SKM-1 (cell line): ENCODE measurements around the gene RUNDC3A.
"Not testable (repeated sequence)": the region's sequence is repeated elsewhere in the genome, so short reads cannot be mapped to it uniquely, and the experiment has no call there.

Experiments used
- DNase-seq: peaks from one replicate; lab custom pipeline; 2025; ENCODE audit not compliant: unreplicated experiment; lab: John Stamatoyannopoulos, UW

The RUNDC3A gene

DNA sequence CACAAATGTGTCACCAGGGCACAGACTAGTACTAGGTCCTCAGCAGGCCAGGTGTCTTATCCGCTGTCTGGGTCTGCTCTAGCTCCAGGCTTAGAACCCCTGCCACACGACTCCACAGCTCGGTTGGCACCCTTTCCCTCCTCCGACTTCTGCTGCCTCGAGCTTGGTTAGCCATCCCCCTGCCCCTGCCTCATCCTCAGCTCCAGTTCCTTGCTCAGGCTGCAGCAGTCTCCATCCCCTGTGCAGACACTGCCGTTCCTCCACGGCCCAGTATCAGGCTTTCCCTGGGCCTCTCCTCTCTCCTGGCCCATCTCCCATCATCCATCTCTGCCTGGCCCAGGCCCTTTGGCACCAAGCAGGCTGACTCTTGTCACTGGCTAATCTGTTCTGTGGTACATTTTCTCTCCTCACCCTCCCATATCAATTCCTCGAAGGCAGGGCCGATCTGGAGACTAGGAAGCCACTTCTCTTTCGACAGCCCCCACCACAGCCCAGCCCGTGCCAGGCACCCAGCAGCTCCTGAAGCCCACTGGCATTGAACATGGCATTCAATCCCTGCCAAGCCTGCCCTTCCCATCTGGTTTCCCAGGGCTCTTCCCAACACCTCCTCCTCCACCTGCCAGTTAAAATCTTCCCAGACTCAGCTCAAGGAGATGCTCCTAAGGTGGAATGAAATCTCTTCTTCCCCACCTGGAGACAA, 35.3 kb downstream of the RUNDC3A start:
- DNase-seq, result no peak

DNA sequence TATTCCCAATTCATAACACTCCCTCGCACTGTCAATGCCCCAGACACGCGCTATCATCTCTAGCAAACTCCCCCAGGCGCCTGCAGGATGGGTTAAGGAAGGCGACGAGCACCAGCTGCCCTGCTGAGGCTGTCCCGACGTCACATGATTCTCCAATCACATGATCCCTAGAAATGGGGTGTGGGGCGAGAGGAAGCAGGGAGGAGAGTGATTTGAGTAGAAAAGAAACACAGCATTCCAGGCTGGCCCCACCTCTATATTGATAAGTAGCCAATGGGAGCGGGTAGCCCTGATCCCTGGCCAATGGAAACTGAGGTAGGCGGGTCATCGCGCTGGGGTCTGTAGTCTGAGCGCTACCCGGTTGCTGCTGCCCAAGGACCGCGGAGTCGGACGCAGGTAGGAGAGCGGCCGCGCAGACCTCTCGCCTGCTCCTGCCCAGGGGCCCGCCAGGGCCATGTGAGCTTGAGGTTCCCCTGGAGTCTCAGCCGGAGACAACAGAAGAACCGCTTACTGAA, 36.6 kb downstream of the RUNDC3A start, which contains the start of gene GRN:
Gene GRN (plus strand): TSS at position 364 of the 515 bp plus-strand sequence. CDS start 3,863 bp downstream, outside the sequence.
- DNase-seq, result peak; percentile 97

DNA sequence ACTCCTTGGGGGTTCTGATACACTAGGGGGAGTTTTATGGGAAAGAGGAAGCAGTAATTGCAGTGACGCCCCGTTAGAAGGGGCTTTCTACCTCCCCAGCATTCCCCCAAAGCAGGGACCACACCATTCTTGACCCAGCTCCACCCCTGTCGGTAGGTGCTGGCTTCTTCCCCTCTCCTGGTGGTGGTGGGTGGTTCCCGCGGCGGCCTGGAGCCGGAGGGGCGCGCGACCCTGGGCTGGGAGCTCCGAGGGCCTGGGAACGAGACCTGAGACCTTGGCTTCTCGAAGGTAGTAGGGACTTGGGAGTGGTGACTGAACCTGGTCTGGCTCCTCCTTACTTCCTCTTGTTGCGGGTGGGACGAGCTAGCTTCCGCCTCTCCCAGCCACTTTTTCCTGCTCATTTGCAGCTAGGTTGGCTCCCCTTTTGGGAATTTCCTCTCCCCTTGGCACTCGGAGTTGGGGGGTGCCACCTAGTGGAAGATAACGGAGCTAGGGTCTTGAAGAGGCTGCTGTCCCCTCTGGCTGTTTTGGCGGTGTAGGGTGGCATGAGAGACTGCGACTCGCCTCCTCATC, 37.1 kb downstream of the RUNDC3A start:
- DNase-seq, result peak; percentile 39

DNA sequence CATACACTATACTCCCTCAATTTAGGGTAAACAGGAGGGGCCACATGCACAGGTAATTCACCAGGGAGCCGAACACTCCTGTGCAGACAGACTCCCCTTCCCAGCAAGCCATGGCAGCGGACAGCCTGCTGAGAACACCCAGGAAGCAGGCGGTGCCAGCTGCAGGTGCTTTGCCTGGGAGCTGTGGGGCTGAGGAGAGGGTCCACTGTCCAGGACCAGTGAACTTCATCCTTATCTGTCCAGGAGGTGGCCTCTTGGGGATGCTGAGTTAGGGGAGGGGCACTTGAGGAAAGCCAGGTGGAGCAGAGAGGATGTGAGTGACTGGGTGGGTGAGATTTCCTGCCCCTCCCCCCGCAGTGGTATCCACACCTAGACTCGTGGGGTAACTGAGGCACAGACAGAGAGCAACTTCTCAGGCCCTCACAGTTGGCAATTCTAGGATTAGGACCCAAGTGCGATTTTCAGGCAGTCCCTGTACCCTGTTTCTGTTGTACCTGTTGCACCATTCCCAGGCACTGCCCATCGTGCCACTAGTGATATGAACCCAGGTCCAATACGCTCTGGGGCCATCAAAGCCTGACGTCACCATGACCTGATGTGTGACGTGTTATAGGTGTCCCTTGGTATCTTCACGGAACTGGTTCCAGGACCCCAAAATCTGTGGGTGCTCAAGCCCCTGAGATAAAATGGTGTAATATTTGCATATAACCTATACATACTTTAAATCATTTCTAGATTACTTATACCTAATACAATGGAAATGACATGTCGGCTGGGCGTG, 37.9 kb downstream of the RUNDC3A start:
- no peak for DNase-seq

DNA sequence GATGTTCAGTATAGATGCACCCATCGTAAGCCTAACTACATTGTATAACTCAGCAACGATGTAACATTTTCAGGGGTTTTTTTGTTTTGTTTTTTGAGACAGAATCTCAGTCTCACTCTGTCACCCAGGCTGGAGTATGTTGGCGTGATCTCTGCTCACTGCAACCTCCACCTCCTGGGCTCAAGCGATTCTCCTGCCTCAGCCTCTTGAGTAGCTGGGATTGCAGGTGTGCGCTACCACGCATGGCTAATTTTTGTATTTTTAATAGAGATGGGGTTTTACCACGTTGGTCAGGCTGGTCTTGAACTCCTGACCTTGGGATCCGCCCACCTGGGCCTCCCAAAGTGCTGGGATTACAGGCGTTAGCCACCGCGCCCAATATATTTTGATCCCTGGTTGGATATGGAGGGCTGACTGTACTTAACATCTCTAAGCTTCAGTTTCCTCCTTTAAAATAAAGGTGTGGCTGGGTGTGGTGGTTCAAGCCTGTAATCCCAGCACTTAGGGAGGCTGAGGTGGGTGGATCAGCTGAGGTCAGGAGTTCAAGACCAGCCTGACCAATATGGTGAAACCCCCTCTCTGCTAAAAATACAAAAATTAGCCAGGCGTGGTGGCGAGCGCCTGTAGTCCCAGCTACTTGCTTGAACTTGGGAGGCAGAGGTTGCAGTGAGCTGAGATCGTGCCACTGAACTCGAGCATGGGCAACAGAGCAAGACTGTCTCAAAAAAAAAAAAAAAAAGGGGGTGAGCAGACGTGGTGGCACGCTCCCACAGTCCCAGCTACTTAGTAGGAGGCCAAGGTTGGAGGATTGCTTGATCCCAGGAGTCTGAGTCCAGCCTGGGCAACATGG, 39.0 kb downstream of the RUNDC3A start:
- DNase-seq, result not testable (repeated sequence)

DNA sequence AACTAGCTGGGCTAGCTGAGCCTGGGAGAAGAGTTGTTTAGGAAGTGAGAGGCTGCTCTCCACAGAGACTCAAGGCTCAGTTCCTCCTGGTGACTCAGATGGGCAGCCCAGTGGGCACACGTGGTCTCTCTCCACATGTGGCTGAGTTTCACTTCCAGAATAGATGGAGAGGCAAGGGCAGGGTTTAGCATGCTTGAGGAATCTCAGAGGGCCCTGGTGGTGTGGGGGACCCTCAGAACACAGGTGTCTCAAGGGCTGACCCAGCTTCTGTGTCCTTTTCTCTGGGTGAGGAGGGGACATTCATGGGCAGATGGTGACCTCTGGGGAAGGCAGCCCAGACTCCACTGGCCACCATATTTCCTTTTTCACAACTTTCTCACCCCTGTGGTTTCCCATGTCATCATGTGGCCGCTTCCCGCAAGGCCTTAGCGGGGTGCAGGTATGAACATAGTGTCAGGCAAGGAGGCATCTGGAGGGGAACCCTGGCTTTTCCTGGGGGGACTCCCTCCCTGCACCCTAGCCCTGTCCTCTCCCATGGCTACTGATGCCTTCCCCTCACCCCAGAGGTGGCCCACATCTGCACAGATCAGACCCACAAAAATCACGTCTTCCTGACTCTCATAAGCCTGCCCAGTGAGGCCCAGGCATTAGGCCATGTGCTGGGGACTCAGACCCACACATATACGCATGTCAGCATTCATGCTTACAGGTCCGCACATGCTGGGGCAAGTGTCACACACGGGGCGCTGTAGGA, 40.0 kb downstream of the RUNDC3A start:
- DNase-seq, result peak; percentile 84

DNA sequence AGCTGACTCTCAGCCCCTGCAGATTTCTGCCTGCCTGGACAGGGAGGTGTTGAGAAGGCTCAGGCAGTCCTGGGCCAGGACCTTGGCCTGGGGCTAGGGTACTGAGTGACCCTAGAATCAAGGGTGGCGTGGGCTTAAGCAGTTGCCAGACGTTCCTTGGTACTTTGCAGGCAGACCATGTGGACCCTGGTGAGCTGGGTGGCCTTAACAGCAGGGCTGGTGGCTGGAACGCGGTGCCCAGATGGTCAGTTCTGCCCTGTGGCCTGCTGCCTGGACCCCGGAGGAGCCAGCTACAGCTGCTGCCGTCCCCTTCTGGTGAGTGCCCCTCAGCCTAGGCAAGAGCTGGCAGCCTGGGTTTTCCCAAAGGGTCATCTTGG, 40.6 kb downstream of the RUNDC3A start:
- DNase-seq, result no peak

DNA sequence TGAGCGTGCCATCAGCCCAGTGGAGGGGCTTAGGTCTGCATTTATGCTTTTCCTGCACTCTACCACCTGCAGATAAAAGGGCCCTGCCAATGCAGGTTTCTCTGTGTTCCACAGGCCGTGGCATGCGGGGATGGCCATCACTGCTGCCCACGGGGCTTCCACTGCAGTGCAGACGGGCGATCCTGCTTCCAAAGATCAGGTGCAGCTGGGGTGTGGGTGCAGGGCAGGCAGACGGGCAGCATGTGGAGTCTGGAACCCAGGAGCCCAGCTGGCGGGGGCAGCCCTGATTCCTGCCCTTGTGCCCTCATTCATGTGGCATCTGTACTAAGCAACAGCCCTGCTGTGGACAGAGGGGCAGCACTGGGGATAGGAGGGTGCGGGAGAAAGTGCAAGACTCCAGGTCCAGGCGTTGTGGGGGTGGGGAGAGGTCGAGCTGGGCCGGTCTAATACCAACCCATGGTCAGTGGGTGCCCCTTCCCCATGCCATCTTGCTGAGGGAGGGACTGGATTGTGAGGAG, 41.2 kb downstream of the RUNDC3A start:
- no peak for DNase-seq

DNA sequence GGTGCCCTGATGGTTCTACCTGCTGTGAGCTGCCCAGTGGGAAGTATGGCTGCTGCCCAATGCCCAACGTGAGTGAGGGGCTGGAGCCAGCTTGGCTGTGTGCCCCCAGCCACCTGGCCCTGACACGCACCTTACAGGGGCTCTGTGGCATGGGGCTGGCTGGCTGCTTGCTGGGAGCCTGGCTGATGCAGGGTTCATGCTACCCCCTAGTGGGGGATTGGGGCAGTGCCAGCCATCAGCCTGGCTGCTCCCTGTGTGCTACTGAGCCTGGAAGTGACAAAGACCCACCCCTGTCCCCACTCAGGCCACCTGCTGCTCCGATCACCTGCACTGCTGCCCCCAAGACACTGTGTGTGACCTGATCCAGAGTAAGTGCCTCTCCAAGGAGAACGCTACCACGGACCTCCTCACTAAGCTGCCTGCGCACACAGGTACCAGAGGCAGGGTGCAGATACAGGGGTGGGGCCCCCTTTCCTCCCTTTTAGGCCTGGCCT, 42.4 kb downstream of the RUNDC3A start:
- no peak for DNase-seq

DNA sequence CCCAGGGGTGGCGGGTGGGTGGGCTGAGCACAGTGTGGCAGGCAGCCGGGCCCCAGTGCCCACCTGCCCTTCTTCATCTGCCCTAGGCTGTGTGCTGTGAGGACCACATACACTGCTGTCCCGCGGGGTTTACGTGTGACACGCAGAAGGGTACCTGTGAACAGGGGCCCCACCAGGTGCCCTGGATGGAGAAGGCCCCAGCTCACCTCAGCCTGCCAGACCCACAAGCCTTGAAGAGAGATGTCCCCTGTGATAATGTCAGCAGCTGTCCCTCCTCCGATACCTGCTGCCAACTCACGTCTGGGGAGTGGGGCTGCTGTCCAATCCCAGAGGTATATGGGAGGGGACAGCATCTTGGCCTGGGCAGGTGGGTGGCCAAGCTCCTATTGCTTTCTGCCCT, 43.1 kb downstream of the RUNDC3A start:
- DNase-seq, result no peak

DNA sequence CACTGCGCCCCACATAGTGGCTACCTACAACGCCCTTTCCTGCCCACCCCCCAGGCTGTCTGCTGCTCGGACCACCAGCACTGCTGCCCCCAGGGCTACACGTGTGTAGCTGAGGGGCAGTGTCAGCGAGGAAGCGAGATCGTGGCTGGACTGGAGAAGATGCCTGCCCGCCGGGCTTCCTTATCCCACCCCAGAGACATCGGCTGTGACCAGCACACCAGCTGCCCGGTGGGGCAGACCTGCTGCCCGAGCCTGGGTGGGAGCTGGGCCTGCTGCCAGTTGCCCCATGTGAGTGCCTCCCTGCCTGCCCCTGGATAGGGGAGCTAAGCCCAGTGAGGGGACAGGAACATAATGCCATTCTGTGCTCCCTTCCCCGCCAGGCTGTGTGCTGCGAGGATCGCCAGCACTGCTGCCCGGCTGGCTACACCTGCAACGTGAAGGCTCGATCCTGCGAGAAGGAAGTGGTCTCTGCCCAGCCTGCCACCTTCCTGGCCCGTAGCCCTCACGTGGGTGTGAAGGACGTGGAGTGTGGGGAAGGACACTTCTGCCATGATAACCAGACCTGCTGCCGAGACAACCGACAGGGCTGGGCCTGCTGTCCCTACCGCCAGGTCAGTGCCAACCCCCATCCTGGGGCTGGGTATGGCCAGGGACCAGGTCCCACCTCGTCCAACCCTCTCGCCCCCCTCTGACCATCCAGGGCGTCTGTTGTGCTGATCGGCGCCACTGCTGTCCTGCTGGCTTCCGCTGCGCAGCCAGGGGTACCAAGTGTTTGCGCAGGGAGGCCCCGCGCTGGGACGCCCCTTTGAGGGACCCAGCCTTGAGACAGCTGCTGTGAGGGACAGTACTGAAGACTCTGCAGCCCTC, 43.8 kb downstream of the RUNDC3A start:
- DNase-seq, result no peak

DNA sequence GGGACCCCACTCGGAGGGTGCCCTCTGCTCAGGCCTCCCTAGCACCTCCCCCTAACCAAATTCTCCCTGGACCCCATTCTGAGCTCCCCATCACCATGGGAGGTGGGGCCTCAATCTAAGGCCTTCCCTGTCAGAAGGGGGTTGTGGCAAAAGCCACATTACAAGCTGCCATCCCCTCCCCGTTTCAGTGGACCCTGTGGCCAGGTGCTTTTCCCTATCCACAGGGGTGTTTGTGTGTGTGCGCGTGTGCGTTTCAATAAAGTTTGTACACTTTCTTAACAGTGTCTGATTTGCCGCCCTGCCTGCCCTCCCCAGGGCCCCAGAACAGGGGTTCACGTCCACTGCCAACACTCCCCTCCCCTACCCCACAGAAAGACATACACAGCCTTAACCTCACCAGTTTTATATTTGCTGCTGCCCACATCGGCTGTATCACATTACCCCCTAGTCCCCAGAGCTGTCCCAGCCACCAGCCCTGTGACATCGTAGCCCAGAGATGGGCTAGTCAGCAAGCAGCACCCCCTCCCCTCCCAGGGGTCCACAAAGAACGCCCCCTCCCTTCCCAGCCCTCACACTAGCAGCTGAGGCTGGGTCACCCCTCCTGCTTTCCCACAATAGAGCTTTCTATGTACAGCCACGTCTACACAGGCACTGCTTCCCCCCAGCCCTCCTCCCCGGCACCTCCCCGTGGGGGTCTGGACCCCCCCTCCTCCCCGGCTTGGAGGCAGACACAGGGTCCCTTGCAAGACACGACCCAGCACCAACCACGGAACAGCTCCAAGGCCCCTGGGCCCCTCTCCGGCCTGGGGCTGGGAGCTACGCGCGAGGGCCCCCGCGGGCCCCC, 44.6 kb downstream of the RUNDC3A start:
- no peak for DNase-seq

DNA sequence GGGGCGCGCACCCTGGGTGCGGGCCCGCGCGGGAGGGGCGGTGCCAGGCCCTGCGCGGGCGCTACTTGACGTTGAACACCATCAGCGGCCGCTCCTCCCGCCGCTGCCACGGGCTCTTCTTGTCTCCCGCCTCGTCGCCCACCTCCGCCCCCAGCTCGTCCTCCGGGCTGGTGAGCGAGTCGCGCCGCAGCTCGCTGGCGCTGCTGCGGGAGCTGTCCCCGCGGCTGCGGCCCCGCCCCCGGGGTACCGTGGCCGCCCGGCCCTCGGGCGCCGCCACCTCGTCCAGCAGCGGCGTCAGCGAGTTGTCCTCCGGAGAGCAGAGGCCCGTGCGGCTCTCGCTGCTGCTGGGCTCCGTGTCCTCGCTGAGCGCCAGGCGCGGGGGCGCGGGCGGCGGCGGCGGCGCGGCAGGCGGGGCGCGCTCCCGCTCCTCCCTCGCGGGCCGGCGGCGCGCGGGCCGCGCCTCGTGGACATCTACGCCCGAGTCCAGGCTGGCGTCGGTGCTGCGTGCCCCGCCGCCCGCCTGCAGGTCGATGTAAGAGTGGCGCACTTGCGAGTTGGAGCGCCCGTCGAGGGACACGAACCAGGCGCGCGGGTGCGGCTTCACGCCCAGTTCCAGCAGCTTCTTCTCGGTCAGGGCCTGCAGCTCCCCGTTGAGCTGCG, 45.4 kb downstream of the RUNDC3A start:
- no peak for DNase-seq

DNA sequence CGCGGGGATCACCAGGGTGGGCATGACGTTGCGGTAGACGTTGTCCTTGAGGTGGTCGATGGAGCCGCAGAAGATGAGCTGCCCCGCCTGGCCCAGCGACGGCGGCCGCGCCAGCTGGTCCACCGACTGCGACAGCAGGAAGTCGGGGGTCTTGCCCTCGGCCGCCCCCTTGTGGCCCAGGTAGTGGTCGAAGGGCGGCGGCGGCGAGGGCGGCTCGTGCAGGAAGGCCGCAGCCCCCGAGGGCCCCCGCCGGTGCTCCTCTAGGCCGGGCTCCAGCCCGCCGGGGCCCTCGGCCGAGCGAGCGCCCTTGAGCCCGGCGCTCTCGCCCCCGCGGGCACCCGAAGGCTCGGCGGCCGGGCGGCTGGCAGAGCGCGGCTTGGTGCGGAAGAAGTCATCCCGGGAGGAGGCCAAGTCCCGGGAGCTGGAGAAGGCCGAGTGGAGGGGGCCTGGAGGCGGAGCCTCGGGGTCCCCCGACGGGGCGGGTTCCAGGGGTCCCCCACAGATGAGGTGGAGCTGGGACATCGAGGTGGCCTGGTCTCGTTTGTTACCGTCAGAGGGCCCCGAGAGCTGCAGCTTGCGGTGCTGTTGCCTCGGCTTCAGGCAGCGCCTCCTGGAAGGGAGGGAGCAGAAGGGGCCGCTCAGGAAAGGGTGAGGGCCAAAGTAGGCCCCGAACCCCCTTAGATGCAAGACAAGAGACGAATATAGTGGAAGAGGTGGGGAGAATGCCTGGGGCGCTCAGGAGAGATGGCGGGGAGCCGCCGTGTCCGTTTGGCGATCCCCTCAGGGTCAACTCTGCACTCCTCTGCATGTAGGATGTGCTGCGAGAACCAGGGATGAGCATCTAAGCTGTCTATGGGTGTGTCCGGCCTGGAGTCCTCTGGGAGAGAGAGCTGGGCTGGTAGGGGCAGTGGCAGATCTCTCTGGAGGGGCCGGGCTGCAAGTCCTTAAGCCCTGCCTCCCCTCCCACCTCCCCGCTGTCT, 46.5 kb downstream of the RUNDC3A start:
- no peak for DNase-seq

DNA sequence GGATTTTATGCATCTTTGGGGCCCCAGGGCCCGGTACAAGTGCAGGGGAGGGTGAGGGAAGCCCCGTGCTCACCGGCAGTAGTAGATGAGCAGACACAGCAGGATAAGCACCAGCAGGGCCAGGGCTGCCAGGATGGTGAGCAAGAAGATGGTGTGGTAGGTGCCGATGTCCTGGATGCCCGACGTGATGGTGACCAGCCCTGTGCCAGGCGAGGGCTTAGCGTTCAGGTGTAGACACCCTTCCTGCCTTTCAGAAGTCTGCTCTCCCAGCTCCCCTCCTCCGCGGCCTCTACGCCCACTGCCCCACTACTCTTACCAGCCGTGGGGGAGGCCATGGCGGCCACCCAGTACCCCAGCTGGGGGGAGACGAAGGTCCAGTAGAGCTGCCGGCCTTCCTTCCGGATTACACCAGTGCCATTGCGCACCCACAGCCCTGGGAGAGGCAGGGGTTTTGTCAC, 47.3 kb downstream of the RUNDC3A start:
- no peak for DNase-seq

DNA sequence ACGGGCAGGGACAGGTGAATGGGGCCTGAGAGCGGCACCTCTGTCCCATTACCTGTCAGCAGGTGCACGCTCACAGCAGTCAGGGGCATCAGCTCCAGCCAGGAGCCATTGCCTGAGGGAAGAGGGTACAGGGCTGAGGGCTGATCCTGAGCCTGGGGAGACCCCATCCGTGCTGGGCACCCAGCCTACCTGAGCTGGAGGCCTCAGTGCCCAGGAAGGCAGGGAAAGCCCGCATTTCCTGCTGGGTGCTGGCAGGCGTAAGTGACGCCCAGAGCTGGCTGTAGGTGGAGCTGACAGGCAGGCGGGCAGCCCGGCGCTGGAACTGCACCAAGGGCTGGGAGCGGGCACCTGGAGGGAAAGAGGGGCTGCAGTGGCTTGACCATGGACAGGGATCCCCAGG, 47.8 kb downstream of the RUNDC3A start:
- DNase-seq, result no peak
